HG03196 (cell line): ENCODE measurements around the gene KIF21B.

Experiments
- ATAC-seq: cut with Tn5 transposase; IDR thresholded peaks from one replicate; pipeline ENCODE4 v1.9.1; 2021; ENCODE audit not compliant: unreplicated experiment

The KIF21B gene

DNA sequence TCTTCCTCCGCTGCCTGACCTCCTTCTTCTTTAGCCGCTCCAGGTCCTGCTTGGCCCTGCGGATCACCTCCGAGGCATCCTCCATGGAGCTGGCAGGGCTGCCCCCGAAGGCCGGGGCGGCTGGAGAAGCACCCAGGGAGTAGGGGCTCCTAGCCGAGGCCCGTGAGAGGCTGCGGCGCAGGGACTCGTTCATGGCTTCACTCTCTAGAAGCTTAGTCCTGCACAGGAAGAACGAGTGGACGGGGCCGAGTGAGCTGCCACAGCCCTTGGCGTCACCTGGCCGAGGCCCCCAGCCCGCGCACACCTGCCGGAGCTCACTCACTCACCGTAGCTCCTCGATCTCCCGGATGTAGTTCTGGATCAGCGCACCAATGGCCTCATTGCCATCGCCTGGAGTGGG, 23.1 kb downstream of the KIF21B start:
- ATAC-seq, result no peak

DNA sequence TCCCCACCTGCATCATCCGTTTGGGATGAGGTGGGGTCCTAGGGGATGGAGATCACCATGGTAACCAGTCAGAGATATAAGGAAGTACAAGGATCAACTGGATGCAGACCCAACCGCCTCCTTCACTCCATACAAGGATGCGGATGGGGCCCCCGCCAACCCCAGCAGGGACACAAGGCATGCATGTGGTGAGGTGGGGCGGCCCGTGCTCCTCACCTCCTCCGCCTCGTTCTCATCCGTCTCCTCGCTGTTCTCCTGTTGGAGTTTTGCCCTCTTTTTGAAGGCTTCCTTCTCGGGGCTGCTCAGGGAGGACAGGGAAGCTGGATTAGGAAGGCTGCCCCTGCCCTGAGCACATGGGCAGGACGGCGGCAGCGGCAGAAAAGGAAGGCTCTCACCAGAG, 23.8 kb downstream of the KIF21B start:
- ATAC-seq, result no peak

DNA sequence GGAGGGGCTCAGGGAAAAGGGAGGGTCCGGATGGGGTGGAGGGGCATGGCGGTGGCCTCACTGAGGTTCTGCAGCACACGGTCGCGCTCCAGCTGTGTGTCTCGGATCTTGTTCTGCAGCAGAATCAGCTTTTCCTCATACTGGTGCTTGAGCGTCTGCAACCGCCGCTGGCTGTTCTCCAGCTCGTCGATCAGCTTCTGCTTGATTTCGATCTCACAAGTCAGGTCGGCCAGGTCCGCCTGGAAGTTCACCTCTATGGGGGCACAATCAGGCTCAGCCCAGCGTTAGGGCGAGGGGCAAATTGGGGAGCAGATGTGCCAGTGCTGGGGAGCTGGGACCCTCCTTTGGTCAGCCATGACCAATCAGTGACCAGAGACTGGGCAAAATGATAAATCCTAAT, 25.2 kb downstream of the KIF21B start:
- ATAC-seq, result no peak

DNA sequence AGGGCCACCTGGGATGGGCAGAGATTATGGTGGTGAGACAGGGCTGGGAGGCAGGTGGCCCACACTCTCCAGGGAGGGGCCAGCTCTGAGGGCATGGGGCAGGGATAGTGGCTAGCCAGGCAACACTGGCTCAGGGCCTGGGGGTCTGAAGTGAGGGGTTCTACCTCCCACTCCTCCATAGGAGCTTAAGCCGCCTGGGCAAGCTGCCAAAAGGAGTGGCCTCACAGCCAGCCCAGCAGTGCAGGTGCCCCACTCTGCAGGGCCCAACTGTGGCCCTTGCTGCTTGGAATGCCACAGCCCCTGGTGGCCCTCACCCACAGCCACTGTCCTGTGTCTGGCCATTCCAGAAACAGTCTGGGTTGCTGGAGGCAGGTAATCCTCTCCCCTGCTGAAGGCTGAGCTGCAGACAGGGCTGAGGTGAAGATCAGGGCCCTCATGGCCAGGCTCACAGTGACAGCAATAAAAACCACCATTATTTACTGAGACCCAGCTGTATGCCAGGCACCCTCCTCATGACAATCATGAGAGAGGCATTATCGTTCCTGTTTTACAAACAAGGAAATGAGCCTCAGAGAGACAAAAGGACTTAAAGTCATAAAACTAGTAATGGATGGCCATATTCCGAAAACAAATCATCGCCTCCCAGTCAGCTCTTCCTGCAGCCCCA, 31.0 kb downstream of the KIF21B start:
- no peak for ATAC-seq

DNA sequence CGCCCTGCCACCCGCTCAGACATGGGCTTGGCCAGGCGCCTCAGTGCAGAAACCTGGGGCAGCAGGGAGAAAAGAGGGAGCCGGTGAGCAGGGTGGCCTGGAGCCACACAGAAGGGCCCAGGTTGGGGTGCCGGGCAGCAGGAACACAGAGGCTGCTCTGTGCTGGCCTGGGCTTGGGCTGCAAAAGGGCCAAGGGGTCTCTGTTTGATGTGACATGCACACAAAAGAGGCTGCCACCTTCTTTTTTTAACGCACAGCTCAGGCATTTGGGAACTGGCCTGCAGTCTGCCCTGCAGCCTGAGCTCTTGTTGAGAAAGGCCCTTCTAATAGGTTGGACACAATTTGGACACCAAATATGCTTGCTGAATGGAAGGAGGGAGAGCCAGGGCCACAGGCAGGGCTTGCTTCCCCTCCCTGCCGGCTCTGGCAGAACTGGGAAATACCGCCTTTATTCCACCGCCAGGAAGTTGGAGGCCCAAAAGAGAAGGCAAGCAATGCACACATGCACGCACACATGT, 32.4 kb downstream of the KIF21B start:
- no peak for ATAC-seq

DNA sequence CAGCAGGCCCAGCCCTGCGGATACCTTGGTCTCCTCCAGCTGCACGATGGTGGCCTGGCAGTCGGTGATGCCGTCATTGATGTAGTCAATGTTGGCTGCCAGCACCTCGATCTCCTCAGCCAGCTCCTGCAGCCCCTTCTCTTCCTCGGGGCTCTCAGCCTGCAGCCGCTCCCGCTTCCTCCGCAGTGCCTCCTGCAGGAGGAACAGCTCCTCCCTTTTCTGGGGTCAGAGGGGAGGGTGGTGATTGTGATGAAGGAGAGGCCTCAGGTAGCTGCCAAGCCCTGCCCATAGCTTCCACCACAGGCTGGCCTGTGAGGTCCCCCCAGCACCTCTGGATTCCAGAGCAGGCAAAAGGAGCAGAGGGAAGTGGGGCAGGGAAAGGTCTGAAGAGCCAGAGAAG, 33.4 kb downstream of the KIF21B start:
- no peak for ATAC-seq

DNA sequence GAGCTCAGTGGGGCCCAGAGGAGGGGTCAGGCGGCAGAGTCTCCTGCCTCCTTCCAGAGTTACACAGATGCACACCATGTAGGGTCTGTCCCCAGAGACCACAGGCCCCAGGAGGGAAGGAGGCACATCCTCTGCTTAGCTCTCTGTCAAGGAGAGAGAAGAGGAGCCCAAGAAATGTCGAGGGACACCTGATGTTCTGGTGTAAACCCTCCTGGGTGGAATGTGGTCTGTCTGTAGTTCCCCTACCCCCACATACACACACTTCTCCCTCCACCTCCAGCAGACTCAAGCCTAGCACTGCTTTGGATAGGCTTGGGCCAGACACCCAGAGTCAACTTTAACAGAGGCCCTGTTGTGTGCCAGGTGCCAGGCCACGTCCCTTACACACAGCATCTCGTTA, 34.2 kb downstream of the KIF21B start:
- ATAC-seq, result no peak

DNA sequence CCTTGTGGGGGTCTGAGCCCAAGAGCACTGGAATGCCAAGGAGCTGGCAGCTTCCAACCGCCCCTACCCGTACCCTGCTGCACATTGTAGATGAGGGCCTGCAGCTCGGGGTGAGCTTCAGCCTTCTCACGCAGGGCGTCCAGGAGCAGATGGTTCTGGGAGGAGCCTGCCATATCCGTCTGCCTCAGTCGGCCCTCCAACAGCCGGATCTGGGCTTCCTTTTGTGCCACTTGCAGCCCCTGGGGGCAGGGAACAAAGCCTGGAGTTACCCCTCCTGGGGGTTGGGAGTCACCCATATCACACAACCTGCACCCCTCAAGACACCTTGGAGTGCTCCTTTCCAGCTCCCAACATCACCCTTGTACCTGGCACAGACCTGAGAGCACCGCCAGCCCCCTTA, 34.8 kb downstream of the KIF21B start:
- no peak for ATAC-seq

DNA sequence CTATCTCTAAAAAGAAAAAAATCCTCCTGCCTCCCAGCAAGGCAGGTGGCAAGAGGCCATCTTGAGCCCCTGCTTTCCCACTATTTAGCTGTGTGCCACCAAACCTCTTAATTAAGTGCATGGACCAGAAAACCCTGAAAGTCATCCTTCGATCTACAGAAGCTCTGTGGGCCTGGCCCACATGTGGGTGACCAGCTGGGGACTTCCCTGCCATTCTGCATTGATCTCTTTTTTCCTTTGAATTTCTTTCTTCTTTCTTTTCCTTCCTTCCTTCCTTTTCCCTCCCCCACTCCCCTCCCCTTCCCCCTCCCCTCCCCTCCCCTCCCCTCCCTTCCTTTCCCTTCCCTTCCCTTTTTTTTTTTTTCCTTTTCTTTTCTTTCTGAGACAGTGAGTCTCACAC, 38.0 kb downstream of the KIF21B start:
- no peak for ATAC-seq

DNA sequence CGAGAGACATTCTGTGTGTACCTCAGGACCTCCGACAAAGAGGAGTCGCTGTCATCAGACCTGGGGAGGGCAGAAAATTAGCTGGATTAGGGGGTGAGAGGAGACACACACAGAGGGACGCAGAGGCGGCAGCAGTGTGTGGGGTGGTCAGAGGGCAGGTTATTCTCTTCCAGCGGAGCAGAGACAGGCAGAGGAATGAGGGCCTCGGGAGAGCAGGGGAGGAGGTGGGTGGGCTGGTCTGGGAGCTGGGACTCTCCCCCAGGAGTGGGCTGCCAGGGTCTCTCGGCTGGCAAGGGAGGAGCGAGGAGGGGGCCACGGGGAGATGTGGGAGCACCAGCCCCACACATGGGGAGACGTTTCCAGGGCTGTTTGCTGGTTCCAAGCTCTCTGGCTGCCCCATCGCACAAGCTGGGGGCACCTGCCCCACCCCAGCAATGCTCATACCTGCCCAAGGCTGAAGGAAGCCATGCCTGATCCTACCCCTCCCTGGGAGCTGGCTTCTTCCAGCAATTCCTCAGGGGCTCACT, 40.4 kb downstream of the KIF21B start:
- no peak for ATAC-seq

DNA sequence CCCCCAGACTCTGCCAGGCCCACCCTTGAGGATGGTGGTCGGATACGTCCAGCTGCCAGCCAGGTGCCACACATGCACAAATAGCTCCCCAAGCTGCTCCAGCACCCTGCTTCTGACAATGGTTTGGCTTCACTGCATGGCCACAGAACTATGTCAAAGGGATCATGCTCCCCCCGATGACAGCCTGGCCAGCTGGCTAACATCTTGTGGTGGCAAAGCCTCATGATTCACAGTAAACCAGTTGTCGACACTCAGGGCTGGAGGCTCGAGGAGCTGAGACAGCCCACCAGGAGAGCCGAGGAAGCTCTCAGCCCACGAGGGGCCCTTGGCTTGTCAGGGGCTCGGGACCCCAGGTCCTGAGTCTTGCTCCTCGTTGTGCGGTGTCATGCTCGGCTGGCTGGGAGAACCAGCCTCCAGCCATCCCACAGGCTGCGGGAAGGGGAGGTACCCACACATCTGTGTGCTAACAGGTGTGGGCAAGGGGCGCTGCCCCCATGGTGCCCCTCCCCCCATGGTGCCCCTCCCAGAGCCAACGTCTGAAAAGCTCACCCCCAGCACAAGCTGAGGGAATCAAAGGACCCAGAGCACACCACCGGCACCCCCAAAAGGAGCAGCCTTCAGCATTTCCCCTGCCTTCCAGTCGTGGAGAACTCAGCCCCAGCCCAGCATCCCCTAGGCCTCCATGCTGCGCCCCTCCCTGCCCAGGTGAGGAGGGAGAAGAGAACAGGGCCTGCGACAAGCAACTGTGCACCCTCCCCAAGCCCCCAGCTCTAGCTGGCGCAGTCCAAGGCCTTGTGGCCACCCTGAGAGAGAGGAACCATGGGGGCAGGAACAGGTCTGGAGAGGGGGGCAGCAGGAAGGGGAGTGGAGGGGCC, 41.2 kb downstream of the KIF21B start:
- no peak for ATAC-seq

DNA sequence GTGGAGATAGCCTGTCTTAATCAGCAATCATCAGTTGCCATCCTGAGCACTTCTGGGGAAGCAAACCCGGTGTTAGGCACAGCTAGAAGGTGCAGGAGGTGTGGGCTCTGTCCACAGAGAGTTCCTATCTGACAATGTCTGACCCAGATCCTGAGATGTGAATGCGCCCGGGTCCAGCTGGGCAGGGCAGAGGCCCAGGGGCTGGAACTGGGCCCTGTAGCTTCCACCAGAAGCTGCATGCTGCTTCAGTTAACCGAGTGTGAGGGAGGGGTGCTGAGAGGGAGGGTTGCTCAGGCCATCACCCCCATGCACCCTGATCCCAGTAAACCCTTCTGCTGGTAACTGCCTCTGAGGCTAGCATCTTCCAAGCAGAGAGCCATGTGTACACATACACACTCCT, 42.2 kb downstream of the KIF21B start:
- ATAC-seq, result no peak

DNA sequence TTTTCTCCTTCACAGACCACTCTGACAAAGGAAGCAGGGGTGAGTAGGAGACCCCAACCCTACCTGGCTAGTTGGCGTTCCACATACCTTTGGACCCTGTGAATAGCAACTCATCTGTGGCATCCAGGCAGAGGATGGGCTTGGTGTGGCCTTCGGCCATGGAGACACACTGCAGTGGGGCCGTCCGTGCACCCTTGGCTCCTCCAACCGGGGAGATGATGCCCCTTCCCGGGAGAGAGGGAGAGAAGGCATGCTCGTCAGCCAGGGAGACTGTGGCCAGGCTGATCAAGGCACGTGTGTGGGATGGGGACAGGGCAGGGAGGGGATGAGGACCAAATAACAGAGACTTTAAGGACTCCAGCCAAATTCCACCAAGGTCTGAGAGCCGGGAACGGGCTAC, 42.6 kb downstream of the KIF21B start:
- no peak for ATAC-seq

DNA sequence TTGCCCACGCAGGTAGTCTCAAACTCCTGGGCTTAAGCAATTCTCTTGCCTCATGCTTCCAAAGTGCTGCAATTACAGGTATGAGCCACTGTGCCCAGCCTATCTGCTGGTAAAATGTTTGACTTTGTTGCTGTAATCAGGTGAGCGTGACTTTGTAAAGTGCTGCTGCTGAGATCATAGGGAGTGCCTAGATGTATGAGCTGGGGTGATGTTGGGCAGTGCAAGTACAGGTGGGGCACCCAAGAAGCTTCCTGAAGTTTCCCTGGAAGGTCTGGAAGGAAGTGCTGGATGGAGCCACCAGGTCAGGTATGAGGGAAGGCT, 43.1 kb downstream of the KIF21B start:
- ATAC-seq, result no peak

DNA sequence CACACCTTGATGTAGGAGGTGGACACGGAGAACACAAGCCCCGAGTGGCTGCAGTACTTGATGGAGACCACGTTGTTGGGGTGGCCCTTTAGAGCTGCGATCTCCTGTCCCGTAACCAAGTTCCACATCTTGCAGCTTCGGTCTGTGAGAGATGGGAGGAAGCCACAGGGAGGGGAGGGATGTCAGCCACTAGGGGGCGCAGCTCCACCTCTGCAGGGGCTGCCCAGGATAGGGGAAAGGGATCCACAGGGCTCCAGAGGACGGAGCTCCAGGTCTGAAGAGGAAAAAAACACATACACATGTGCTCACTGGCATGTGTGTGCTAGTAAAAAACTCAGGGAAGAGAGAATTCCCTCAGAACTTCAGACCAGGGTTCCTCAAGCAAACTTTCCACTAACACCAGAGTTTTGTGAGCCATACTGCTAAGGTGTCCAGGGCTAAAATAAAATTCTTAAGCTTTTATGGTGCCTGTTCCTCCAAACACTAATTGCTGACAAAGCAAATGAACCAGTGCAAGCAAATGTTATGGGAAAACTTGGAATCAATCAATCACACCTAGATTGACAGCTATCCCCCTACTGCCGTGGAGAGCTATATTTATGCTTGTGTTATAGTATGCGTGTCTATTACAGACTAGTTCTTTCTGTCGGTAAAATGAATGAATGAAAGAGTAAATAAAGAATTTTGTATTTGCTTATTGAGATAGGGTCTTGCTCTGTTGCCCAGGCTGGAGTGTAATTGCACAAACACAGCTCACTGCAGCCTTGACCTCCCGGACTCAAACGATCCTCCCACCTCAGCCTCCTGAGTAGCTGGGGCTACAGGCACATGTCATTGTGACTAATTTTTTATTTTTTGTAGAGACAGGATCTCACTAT, 43.7 kb downstream of the KIF21B start:
- no peak for ATAC-seq

DNA sequence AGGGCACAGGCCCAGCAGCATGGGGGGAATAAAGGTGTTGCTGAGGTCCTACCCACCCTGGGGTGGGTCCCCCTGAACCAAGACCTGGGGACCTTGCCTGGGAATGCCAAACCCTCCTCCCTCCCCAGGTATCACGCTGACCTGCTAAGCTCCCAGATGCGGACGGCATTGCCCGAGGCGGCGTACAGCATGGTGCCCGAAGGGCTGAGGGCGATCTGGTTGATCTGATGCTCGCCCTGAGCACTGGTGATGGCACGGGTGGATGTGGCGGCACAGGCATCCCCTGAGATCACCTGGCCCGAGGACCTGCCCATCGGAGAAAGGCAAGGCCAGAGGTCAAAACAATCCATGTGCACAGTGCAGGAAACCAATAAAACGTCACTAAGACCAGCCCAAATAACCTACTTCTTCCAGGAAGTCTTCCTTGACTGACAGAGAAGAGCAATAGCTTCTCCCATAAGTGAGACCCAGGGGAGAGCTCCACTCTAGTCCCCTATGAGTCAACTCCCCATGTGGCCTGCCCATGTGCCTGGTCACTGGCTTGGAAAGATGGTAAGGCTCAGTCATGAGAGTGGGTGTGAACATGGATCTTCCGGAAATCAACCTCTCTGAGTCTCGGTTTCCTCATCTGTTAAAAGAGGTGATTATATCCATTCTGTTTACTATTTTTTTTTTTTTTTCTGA, 46.3 kb downstream of the KIF21B start:
- ATAC-seq, result no peak

DNA sequence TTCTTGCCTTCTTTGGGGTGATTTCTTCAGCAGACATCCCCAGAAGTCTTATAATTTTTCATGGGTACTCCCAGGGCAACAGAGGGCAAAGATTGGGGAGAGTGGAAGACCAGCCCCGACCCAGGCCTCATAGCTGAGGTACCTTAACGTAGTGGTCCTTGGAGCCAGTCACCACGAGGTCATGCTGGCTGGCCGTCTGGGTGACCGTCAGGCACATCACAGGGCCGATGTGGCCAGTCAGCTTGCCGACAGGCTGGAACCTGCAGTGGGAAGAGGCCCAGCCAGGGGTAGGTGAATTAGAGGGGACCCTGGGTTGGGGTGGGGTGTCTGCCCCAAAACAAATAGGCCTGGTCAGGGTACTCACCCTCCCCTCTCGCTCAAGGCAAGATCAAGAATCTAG, 46.9 kb downstream of the KIF21B start:
- no peak for ATAC-seq

DNA sequence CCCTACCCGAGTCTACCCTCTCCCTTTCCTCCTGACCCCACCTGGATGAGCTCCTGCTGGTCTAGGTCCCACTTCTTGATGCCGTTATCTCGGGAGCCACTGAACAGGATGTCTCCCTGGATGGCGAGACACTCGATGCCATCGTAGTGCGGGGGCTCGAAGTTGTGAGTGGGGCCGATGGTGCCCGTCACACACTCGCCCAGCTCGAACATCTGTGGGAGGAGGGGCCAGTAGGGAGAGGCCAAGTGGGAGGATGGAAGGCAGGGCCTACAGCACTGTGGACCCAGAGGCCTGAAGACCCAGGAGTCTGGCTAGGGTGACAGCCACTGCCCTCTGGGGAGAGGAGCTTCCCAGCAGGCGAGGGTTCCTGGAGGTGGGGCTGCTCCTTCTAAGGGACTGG, 48.1 kb downstream of the KIF21B start:
- ATAC-seq, result no peak

DNA sequence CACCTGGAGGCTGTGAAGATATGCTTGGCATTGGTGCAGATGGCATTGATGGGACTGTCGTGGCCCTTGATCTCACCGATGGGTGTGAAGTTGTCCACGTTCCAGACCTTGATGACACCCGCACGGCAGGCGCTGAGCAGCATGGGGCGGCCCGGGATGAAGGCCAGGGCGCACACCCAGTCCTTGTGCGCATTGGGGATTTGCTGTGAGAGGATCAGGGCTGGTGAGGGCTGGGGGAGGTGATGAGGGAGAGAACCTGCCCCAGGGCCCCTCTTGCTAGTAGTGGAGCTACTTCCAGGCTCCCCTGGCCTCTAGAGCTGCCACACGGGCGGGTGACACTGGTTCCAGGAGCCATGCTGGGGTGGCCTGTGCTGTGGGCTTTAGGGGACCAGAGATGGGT, 48.8 kb downstream of the KIF21B start:
- no peak for ATAC-seq

DNA sequence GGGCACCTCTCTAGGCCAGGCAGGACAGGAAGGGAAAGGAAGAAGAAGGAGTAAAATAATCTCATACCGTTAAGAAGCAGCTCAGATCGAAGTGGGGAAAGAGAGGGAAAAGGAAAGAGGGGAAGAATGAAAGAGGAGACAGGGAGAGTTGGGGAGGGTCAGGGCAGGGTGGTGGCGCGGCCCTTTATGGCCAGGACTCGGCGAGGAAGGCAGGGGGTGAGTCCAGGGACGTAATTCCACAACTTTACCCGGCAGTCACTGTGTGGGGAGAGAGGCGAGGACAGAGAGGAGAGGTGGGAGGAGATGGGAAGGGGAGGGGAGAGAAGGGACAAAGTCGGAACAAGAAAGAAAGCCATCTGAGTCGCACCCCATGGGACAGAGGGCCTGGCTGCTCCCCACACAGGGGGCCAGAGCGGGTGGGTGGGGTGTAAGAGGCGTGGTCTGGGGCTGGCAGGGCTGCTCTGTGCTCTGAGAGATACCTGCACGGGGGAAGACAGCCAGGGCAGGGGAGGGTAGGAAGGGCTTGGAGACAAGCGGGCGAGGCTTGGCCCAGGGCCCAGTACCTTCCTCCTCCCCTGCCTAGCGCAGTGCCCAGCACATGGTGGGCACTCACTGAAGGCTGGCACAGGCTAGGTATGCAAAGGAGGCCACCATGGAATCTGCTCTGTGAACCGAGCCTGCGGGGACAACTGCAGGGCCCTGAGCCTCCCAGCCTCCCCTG, 49.4 kb downstream of the KIF21B start:
- ATAC-seq, result no peak
